Neural cell (in vitro differentiated cells): Measurements from ENCODE around the gene KRI1. TPM values are rescaled to one million over a fixed set of nuclear protein-coding genes. Genes with fewer than 3 reads are reported as not detected.

Source experiments
- H2AFZ ChIP-seq: fragments of 200-600, 300-800 bp; sonication (generic), shearing (Covaris generic); 2 replicates; pipeline ENCODE4 v1.6.0; 2014; ENCODE audit warnings: low read depth, mild to moderate bottlenecking, antibody characterized with exemption, low read length, moderate library complexity
- H3F3A ChIP-seq: fragments of 200-600 bp; shearing (Covaris generic); 2 replicates; pipeline ENCODE4 v1.6.1; 2016; ENCODE audit warnings: mild to moderate bottlenecking, moderate library complexity, mixed read lengths, antibody characterized with exemption, low read length; ENCODE audit not compliant: insufficient read depth, poor library complexity, severe bottlenecking
- H3K27ac ChIP-seq: fragments of 200-600, 300-800 bp; sonication (generic), shearing (Covaris generic); 2 replicates; pipeline ENCODE4 v1.5.1; 2014; ENCODE audit warnings: mild to moderate bottlenecking, low read length, moderate library complexity
- H3K27me3 ChIP-seq: fragments of 300-800, 200-600 bp; sonication (generic), shearing (Covaris generic); 2 replicates; pipeline ENCODE4 v1.6.0; 2014; ENCODE audit warnings: mild to moderate bottlenecking, low read depth, low read length, moderate library complexity; ENCODE audit not compliant: insufficient read depth
- H3K36me3 ChIP-seq: fragments of 300-800, 200-600 bp; sonication (generic), shearing (Covaris generic); 2 replicates; pipeline ENCODE4 v1.5.1; 2014; ENCODE audit warnings: mild to moderate bottlenecking, antibody characterized with exemption, low read length, moderate library complexity; ENCODE audit not compliant: insufficient read depth
- H3K4me2 ChIP-seq: fragments of 300-800, 200-600 bp; sonication (generic), shearing (Covaris generic); 2 replicates; pipeline ENCODE4 v1.6.0; 2014; ENCODE audit warnings: mild to moderate bottlenecking, low read length
- H3K4me3 ChIP-seq: fragments of 300-800, 200-600 bp; sonication (generic), shearing (Covaris generic); 2 replicates; pipeline ENCODE4 v1.5.1; 2014; ENCODE audit warnings: mild to moderate bottlenecking, low read length, moderate library complexity
- H3K79me2 ChIP-seq: fragments of 200-600 bp; shearing (Covaris generic); replicated peaks from 2 replicates; pipeline ENCODE4 v1.6.0; 2014; ENCODE audit warnings: mild to moderate bottlenecking, low read length, moderate library complexity; ENCODE audit not compliant: insufficient read depth
- H3K9ac ChIP-seq: fragments of 300-800, 200-600 bp; sonication (generic), shearing (Covaris generic); 2 replicates; pipeline ENCODE4 v1.6.1; 2016; ENCODE audit warnings: mild to moderate bottlenecking, low read length, mixed read lengths
- H3K9me2 ChIP-seq: fragments of 200-600 bp; shearing (Covaris generic); 2 replicates; pipeline ENCODE4 v1.6.1; 2016; ENCODE audit warnings: mild to moderate bottlenecking, low read length, mixed read lengths; ENCODE audit not compliant: insufficient read depth
- H3K9me3 ChIP-seq: fragments of 200-600, 300-800 bp; sonication (generic), shearing (Covaris generic); 2 replicates; pipeline ENCODE4 v1.6.1; 2016; ENCODE audit warnings: mild to moderate bottlenecking, mixed run types, low read length, moderate library complexity, mixed read lengths
- H4K20me1 ChIP-seq: fragments of 200-600 bp; shearing (Covaris generic); 2 replicates; pipeline ENCODE4 v1.6.1; 2016; ENCODE audit warnings: mild to moderate bottlenecking, mixed run types; ENCODE audit not compliant: insufficient read depth
- CTCF ChIP-seq: fragments of 450-650 bp; IDR thresholded peaks from 2 replicates; pipeline ENCODE4 v1.5.1; 2014; ENCODE audit warnings: antibody characterized with exemption, mild to moderate bottlenecking, moderate library complexity; ENCODE audit not compliant: poor library complexity, severe bottlenecking
- EP300 ChIP-seq: fragments of 450-650 bp; conservative IDR thresholded peaks from 2 replicates; pipeline ENCODE4 v1.6.1; 2014; ENCODE audit warnings: antibody characterized with exemption, mild to moderate bottlenecking, moderate library complexity; ENCODE audit not compliant: poor library complexity, severe bottlenecking
- EZH2 ChIP-seq: fragments of 200-600, 300-800 bp; shearing (Covaris generic), sonication (generic); IDR thresholded peaks from 2 replicates; pipeline ENCODE4 v1.6.1; 2014; ENCODE audit warnings: antibody characterized with exemption, low read length, borderline replicate concordance, mild to moderate bottlenecking; ENCODE audit not compliant: insufficient read depth, poor library complexity, severe bottlenecking
- MXI1 ChIP-seq: fragments of 450-650 bp; conservative IDR thresholded peaks from 2 replicates; pipeline ENCODE4 v1.6.1; 2014; ENCODE audit warnings: antibody characterized with exemption, mild to moderate bottlenecking; ENCODE audit not compliant: poor library complexity, severe bottlenecking
- POLR2AphosphoS5 ChIP-seq: IDR thresholded peaks from 2 replicates; pipeline ENCODE4 v1.6.1; 2012
- RAD21 ChIP-seq: fragments of 450-650 bp; conservative IDR thresholded peaks from 2 replicates; pipeline ENCODE4 v1.6.1; 2014; ENCODE audit warnings: antibody characterized with exemption, mild to moderate bottlenecking, moderate library complexity
- SMC3 ChIP-seq: fragments of 450-650 bp; conservative IDR thresholded peaks from 2 replicates; pipeline ENCODE4 v1.6.1; 2014; ENCODE audit warnings: antibody characterized with exemption, mild to moderate bottlenecking, moderate library complexity; ENCODE audit not compliant: poor library complexity
- TAF1 ChIP-seq: IDR thresholded peaks from 2 replicates; pipeline ENCODE4 v1.6.1; 2012; ENCODE audit warnings: low read depth
- polyA plus RNA-seq: library from polyadenylated mRNA; depleted of rRNA; stranded (reverse); fragments of >200 nt; gene quantifications from 2 replicates; pipeline ENCODE4 v1.2.3, GENCODE V29; 2014
- TF ChIP-seq, protein P1 (sequence below): IDR thresholded peaks from 2 replicates; pipeline ENCODE4 v1.6.1; 2012; ENCODE audit warnings: borderline replicate concordance

The KRI1 gene
- polyA plus RNA-seq, 1 donor from 2014 or later: 6.5 TPM

DNA sequence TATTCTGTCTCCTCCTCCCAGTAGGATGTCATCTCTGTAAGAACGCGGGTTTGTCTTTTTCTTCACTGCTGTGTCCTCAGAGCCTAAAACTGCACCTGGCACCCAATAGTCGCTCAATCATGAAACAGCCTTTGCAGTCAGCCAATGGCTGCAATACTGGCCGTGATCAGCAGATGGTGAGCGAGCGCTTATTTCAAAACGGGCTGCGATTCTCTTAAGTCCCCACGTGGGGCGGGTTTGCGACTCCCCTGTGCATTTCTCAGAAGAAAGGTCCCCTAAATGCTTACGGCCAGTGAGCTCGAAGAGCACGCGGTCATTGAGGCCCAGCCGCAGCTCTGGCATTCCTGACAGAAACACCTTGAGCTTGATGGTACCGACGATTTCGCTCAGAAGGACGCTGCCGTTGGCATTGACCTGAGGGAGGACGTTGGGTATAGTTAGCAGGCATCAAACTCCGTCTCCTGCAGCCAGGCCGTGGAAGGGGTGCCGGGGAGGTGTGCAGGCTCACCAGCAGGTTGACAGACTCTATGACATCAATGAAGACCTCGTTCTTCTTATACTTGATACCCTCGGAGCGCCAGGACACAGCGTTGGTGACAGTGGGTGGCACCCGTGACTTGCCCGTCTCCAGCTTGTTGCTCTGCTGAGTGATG, 15.3 kb upstream of the KRI1 start:
- Histone ChIP-seq H3K9ac (no peak overlapping the region), H4K20me1 (no peaks in the 10 kb centered on the region), H3K27ac (no peak overlapping the region), H3K79me2 (no peaks in the 10 kb centered on the region), H3K4me3 (no peak overlapping the region), H3K36me3 (no peaks in the 10 kb centered on the region), H3K27me3 (peaks cover 10% of the 10 kb centered on the region), H3K4me2 (no peak overlapping the region), H3K9me2 (no peaks in the 10 kb centered on the region), H3F3A (no peaks in the 10 kb centered on the region), H2AFZ (no peak overlapping the region), H3K9me3 (no peaks in the 10 kb centered on the region)
- peak; percentile 88 for TF ChIP-seq SMC3
- TF ChIP-seq TAF1: no peak
- peak; percentile 93 for TF ChIP-seq RAD21
- TF ChIP-seq EZH2: no peak
- TF ChIP-seq CTCF: peak; percentile 99
- TF ChIP-seq POLR2AphosphoS5: no peak
- TF ChIP-seq, protein P1, sequence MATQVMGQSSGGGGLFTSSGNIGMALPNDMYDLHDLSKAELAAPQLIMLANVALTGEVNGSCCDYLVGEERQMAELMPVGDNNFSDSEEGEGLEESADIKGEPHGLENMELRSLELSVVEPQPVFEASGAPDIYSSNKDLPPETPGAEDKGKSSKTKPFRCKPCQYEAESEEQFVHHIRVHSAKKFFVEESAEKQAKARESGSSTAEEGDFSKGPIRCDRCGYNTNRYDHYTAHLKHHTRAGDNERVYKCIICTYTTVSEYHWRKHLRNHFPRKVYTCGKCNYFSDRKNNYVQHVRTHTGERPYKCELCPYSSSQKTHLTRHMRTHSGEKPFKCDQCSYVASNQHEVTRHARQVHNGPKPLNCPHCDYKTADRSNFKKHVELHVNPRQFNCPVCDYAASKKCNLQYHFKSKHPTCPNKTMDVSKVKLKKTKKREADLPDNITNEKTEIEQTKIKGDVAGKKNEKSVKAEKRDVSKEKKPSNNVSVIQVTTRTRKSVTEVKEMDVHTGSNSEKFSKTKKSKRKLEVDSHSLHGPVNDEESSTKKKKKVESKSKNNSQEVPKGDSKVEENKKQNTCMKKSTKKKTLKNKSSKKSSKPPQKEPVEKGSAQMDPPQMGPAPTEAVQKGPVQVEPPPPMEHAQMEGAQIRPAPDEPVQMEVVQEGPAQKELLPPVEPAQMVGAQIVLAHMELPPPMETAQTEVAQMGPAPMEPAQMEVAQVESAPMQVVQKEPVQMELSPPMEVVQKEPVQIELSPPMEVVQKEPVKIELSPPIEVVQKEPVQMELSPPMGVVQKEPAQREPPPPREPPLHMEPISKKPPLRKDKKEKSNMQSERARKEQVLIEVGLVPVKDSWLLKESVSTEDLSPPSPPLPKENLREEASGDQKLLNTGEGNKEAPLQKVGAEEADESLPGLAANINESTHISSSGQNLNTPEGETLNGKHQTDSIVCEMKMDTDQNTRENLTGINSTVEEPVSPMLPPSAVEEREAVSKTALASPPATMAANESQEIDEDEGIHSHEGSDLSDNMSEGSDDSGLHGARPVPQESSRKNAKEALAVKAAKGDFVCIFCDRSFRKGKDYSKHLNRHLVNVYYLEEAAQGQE: no peak
- TF ChIP-seq MXI1: peak; percentile 37
- no peak for TF ChIP-seq EP300

- no peaks in the 10 kb centered on the region for H4K20me1 ChIP-seq
- H3K9me3 ChIP-seq: no peaks in the 10 kb centered on the region
- H3K79me2 ChIP-seq: no peaks in the 10 kb centered on the region
- no peak overlapping the region for H3K9ac ChIP-seq
- H3K36me3 ChIP-seq: no peaks in the 10 kb centered on the region
- no peak overlapping the region for H3K27ac ChIP-seq
- H3K9me2 ChIP-seq: no peaks in the 10 kb centered on the region
- H3F3A ChIP-seq: no peaks in the 10 kb centered on the region
- no peak overlapping the region for H2AFZ ChIP-seq
- H3K4me3 ChIP-seq: no peak overlapping the region
- TF ChIP-seq, protein P1: no peak
- TF ChIP-seq EP300 (no peak), SMC3 (no peak), POLR2AphosphoS5 (no peak)
- H3K27me3 ChIP-seq: no peaks in the 10 kb centered on the region
- H3K4me2 ChIP-seq: no peak overlapping the region
Observed at GRCh38 chr19:10577951-10578350, 12.1 kb upstream of the KRI1 start.
